Ectodermal cell (in vitro differentiated cells): Measurements from ENCODE around the gene USH2A. TPM values are rescaled to one million over a fixed set of nuclear protein-coding genes. Genes with fewer than 3 reads are reported as not detected.

Experiments used
- H3K27ac ChIP-seq: 2 replicates; pipeline ENCODE4 v1.7.0; 2013; ENCODE audit warnings: mild to moderate bottlenecking, low read depth, low read length; ENCODE audit not compliant: insufficient read depth, poor library complexity, severe bottlenecking
- H3K27me3 ChIP-seq: 2 replicates; pipeline ENCODE4 v1.7.0; 2013; ENCODE audit warnings: mild to moderate bottlenecking, low read length; ENCODE audit not compliant: insufficient read depth, control insufficient read depth, poor library complexity, severe bottlenecking
- H3K36me3 ChIP-seq: one replicate; pipeline ENCODE4 v1.7.0; 2013; ENCODE audit warnings: low read length; ENCODE audit not compliant: control insufficient read depth, insufficient read depth
- H3K4me1 ChIP-seq: one replicate; pipeline ENCODE4 v1.7.0; 2013; ENCODE audit warnings: low read length; ENCODE audit not compliant: control insufficient read depth, insufficient read depth
- H3K4me3 ChIP-seq: 2 replicates; pipeline ENCODE4 v1.7.0; 2013; ENCODE audit warnings: low read depth, low read length, control low read depth; ENCODE audit not compliant: insufficient read depth
- H3K9me3 ChIP-seq: 2 replicates; pipeline ENCODE4 v1.7.0; 2013; ENCODE audit warnings: mild to moderate bottlenecking, low read length, moderate library complexity; ENCODE audit not compliant: control insufficient read depth
- WGBS, 2 experiments: methylation state at CpG; one replicate each; pipeline ENCODE4 v1.1.7; 2013; ENCODE audit warnings: missing lambda C conversion rate in 2 of 2; 5-methylcytosine and 5-hydroxymethylcytosine counted together
- polyA plus RNA-seq, 4 experiments: library from polyadenylated mRNA; stranded (reverse); fragments of 50-300 nt; gene quantifications; one replicate each; pipeline ENCODE4 v1.2.3, GENCODE V29; 2013

Gene USH2A
- polyA plus RNA-seq (2013, experiment 1 of 4): 0.09 TPM
- polyA plus RNA-seq (2013, experiment 2 of 4): 0.16 TPM
- polyA plus RNA-seq (2013, experiment 3 of 4): 0.11 TPM
- 0.16 TPM for polyA plus RNA-seq (2013, experiment 4 of 4)

DNA sequence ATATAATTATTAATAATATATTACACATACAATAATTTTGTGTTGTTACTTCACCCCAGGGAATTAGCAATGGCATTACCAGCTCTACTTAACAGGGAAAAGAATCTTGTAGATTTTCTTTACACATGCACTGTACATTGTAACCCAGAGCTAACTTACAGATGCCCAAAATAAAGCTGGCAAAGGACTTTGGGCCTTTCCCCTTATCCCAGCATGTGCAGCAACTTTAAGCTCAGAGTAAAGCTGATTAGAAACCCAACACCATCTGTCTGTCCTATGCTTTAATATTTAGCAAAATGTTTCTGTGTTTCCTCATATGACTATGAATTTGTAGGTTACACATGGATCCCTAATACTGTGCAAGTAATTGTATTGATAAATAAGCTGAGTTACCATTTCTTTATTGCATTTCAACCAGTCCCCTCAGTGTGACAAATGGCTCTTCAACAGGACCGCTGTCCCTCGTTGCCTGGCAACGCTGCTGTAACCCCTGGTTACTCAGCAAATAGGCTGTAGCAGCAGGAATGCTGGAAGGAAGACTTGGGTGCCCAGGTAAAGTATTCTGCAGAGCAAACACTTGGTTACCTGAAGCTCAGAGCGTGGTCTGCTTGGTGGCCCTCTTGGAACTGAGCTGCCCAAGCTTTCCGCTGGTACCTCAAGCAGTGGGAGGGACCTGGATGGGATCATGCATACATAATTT lies at the start of gene USH2A:
Gene USH2A, minus strand, starts transcription at position 628 of the 700 bp plus-strand sequence. CDS start 1,112 bp downstream, outside the sequence.
- H3K27me3 ChIP-seq: no peaks in the 10 kb centered on the region
- H3K4me3 ChIP-seq: no peak within 1 kb of the TSS
- no peaks in the 10 kb centered on the region for H3K36me3 ChIP-seq
- H3K4me1 ChIP-seq: peaks cover 6% of the 10 kb centered on the region
- 70 to 77% methylated on average over 5 of the region's 5 CpGs for WGBS, 2 experiments
- H3K9me3 ChIP-seq: no peaks in the 10 kb centered on the region
- no peak within 1 kb of the TSS for H3K27ac ChIP-seq

DNA sequence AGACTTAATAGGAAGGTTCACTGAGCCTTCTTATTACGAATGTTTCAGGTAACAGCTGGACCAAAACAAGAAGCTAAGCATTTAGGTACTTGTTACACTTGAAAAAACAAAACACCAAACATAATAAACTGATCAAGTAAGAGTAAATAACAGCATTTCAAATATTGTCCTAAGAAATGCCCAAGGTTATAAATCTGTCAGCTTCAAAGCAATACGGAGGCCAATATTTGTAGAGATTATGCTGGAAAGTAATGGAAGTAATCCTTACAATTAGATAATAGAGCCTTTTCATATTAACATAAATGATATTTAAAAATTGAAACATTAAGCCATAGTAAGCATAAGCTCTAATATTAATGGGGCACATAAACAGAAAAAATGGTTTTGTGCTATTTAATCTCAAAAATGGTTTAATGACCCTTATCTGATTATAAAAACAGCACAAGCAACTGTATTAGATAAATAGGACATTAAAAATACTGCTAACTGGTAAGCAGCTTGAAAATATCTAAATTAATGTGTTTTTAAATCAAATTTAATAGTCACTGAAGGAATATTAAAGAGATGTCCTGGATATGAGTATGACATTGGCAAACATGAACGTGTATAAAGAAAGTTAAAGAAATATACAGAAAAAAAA lies 43.0 kb upstream of the USH2A start:
- Histone ChIP-seq H3K27me3 (no peaks in the 10 kb centered on the region), H3K9me3 (no peaks in the 10 kb centered on the region), H3K4me3 (no peak overlapping the region), H3K27ac (no peak overlapping the region), H3K4me1 (no peaks in the 10 kb centered on the region), H3K36me3 (no peaks in the 10 kb centered on the region)
- 96% methylated on average over 2 of the region's 3 CpGs; no CpG with 5 or more reads in 1 of the 2 experiments for WGBS, 2 experiments

GRCh38 chr1:216464489-216464888 lies 41.2 kb upstream of the USH2A start:
- H3K27me3 ChIP-seq: no peaks in the 10 kb centered on the region
- no peaks in the 10 kb centered on the region for H3K4me1 ChIP-seq
- no peak overlapping the region for H3K4me3 ChIP-seq
- WGBS, 2 experiments: 91% methylated on average over 1 of the region's 1 CpG; no CpG with 5 or more reads in 1 of the 2 experiments
- no peaks in the 10 kb centered on the region for H3K36me3 ChIP-seq
- H3K27ac ChIP-seq: no peak overlapping the region
- H3K9me3 ChIP-seq: no peaks in the 10 kb centered on the region

- 84 to 94% methylated on average over 1 to 2 of the region's 3 CpGs for WGBS, 2 experiments
- Histone ChIP-seq H3K36me3 (no peaks in the 10 kb centered on the region), H3K4me1 (no peaks in the 10 kb centered on the region), H3K27ac (no peak overlapping the region), H3K4me3 (no peak overlapping the region), H3K27me3 (no peaks in the 10 kb centered on the region), H3K9me3 (no peaks in the 10 kb centered on the region)
Observed at GRCh38 chr1:216462066-216462775, 39.0 kb upstream of the USH2A start.

DNA sequence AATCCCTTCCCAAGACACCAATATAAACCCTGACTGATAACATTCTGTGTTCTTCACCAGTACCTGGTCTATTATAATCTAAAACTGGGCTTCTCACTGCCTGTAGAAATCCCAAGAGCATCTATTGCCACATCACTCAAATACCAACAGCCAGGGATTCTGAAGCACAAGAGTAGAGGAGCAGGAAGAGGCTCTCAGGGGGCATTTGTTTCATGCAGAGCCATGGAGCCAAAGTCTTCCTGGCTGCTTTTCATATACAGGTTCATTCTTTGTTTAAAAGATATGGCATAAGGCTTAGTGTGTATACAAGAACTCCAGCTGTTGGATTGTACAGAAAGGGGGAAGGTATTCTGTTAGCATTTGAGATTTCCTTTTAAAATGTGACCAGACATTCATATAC lies 38.2 kb upstream of the USH2A start:
- Histone ChIP-seq H3K27me3 (no peaks in the 10 kb centered on the region), H3K4me3 (no peak overlapping the region), H3K9me3 (no peaks in the 10 kb centered on the region), H3K4me1 (no peaks in the 10 kb centered on the region), H3K36me3 (no peaks in the 10 kb centered on the region), H3K27ac (no peak overlapping the region)

DNA sequence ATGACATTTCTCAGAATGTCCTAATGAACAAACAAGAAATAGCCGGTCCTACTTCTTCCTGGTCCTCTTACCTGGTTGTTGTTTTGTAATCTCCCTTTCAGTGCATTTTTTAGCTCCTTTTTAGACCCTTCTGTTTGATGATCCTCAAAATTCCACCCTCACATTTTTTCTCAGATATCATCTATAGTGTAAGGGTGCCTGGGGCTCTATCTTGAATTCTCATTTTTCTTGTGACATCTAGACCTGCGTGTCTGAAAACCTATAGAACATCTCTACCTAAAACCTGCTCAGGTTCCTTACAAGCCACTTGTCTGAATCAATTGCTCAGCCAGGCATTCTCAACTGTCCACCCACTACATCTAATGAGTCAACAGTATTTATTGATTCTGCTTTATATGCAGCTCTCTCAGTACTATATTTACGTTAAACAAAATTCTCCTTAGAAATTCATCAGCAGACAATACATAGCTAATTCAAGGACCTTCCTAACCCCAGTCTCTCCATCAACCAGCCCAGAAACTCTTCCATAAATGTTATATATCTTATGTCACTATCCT lies 36.5 kb upstream of the USH2A start:
- no peaks in the 10 kb centered on the region for H3K4me1 ChIP-seq
- no peak overlapping the region for H3K4me3 ChIP-seq
- H3K27ac ChIP-seq: no peak overlapping the region
- WGBS, 2 experiments: 93 to 95% methylated on average over 3 of the region's 3 CpGs
- no peaks in the 10 kb centered on the region for H3K27me3 ChIP-seq
- H3K36me3 ChIP-seq: no peaks in the 10 kb centered on the region
- H3K9me3 ChIP-seq: no peaks in the 10 kb centered on the region

GRCh38 chr1:216458812-216459211 lies 35.6 kb upstream of the USH2A start:
- H3K4me1 ChIP-seq: no peaks in the 10 kb centered on the region
- H3K36me3 ChIP-seq: no peaks in the 10 kb centered on the region
- no peak overlapping the region for H3K27ac ChIP-seq

DNA sequence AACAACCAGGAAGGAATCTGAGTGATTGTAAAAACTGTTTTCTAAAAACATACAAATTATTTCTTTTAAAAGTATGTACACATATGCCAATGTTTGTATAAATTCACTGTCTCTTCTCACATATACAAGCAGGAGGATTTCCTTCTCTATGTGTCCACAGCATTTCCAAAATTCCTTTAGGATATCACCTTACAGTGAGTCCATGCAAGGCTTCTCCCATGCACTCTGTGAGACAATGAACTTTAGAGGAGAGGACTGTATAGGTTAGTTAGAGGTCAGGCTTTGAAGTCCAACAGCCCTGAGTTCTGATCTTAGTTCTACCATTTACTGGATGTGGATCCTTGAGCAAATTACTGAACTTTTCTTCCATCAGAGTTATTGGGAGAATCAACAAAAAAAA lies 34.1 kb upstream of the USH2A start:
- Histone ChIP-seq H3K36me3 (no peaks in the 10 kb centered on the region), H3K27ac (no peak overlapping the region), H3K27me3 (no peaks in the 10 kb centered on the region), H3K4me3 (no peak overlapping the region), H3K4me1 (no peaks in the 10 kb centered on the region), H3K9me3 (no peaks in the 10 kb centered on the region)

More at GRCh38 chr1:216458812-216459211, 35.6 kb upstream of the USH2A start:
- Histone ChIP-seq H3K9me3 (no peaks in the 10 kb centered on the region), H3K27me3 (no peaks in the 10 kb centered on the region), H3K4me3 (no peak overlapping the region)

- Histone ChIP-seq H3K27ac (no peak overlapping the region), H3K4me3 (no peak overlapping the region), H3K27me3 (no peaks in the 10 kb centered on the region), H3K9me3 (no peaks in the 10 kb centered on the region), H3K4me1 (no peaks in the 10 kb centered on the region), H3K36me3 (no peaks in the 10 kb centered on the region)
- WGBS, 2 experiments: 56 to 64% methylated on average over 3 of the region's 3 CpGs
Observed at GRCh38 chr1:216456682-216457081, 33.4 kb upstream of the USH2A start.

DNA sequence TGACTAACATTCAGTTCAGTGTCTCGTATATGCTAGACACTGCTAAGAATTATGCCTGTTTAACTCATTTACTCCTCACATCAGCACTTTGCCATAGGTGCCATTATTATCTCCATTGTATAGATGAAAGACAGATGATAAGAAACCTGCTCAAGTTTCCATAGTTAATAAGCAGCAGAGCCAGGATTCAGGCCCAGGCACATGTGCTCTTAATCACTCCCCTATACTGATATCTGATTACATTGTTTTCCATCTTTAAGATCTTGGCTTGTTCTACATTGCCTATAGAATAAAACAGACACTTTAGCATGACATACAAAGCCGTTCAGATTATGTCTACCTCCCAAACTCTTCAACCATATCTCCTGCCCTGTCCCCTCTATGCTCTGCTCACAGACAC lies 30.5 kb upstream of the USH2A start:
- WGBS, 2 experiments: 92 to 95% methylated on average over 2 of the region's 2 CpGs
- Histone ChIP-seq H3K9me3 (no peaks in the 10 kb centered on the region), H3K4me3 (no peak overlapping the region), H3K27ac (no peak overlapping the region), H3K4me1 (no peaks in the 10 kb centered on the region), H3K27me3 (no peaks in the 10 kb centered on the region), H3K36me3 (no peaks in the 10 kb centered on the region)
